CD1c-positive myeloid dendritic cell (primary cell): Measurements from ENCODE around the gene ABCC11.

ENCODE experiments used
- DNase-seq: peaks from one replicate; pipeline ENCODE4 v3.0.0-alpha.2; 2016; ENCODE audit errors: extremely low spot score

The ABCC11 gene

DNA sequence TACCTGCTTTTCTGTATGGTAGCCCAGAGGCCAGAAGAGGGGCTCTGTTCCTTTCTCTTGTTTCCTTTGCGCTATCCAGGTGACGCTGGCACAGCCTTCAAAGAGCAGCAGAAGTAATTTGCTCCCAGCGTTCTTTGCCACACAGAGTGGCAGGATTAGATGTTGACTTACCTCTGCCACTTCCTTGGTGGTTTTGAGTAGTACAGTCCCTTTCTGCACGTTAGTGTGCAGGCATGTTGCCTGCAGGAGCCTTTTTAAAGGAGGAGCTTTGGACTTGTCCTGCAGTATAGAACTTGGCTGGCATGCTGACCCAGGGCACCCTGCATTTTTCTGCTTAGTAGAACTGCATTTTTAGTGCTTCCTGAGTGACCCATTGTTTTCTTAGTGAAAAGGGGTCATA is at the start of gene ABCC11:
TSS of gene ABCC11 (minus strand) at position 229 of the 400 bp plus-strand sequence. CDS start 15,618 bp downstream, outside the sequence.
- DNase-seq: no peak

GRCh38 chr16:48295488-48296281 is 48.3 kb upstream of the ABCC11 start:
- no peak for DNase-seq

GRCh38 chr16:48294724-48295123 is 47.4 kb upstream of the ABCC11 start:
- no peak for DNase-seq

DNA sequence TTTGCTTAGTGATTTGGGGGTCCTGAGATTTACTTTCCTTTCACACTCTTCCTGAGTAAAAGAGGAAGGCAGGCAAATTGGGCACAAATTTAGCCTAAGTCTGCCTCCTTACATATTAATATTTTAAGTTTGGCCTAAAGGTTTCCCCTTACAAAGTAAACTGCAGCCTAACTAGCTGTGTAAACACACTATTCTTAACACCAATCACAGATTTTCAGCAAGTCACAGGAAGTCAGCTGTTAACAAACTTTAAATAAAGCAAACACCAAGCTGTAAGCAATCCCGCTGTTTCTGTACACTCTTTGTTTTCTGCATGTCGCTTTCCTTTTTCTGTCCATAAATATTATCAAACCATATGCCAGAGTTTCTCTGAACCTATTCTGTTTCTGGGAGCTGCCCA is 45.1 kb upstream of the ABCC11 start:
- no peak for DNase-seq

- DNase-seq: no peak
Measured at GRCh38 chr16:48291754-48292153, 44.4 kb upstream of the ABCC11 start.

DNA sequence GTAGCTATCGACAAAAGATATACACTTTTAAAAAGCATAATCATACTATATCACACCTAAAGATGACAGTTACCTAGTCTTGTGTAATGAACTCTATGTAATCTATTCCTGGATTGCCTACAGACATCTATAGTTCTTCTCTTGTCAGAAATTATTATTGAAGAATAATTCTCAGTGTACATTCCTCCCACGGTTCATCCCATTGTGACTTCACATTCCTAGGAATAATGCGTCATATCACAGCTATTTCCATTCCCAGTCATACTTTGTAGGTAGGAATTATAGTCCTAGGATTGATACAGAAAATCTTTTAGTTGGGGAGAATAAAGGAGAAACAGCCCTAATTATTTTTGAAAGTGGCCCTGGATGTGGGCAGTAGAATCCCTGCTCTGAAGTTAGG is 44.0 kb upstream of the ABCC11 start:
- no peak for DNase-seq

DNA sequence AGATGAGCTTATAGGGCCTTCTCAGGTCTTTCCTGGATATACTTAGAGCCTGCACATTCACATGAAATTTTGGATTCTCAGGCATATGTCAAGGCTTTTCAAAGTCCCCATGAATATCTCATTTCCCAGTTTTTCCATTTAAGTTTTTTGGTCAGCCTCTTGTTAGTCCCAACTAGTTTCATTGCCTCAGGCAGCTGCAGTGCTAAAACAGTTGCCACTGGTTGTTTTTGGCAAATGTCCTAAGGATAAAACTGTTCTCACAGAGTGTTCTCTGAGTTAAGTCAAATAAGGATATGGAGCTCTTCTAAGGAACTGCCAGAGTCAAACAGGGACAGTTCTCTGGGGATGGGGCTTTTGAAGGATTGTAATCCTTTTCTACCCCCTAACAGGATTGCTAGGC is 39.9 kb upstream of the ABCC11 start:
- DNase-seq: no peak

DNA sequence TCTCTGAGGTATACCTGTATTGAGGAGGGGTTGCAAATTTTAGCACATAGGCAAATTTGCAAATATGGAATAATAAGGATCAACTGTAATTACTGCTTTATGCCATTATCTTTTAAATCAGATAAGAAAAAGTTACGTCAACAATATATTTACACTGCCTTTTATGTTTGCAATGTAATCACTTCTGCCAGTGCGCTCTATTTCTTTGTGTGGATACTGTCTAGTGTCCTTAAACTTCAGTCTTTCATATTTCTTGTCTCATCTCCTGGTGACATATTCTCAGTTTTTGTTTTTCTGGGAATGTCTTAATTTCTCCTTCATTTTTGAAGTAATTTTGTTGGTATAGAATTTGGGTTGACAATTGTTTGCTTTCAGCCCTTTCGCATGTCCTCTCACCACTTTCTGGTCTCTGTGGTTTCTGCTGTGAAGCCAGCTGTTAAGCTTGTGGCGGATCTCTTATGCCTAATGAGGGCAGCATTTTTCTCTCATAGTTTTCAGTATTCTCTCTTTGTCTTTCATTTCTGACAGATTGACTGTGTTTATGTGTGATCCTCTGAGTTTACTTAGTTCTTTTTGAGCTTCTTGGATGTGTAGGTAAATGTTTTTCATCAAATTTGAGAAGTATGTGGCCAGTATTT is 37.6 kb upstream of the ABCC11 start:
- no peak for DNase-seq

GRCh38 chr16:48282636-48283263 is 35.4 kb upstream of the ABCC11 start:
- DNase-seq: no peak

GRCh38 chr16:48280546-48280945 is 33.2 kb upstream of the ABCC11 start:
- DNase-seq: peak; percentile 2

- DNase-seq: no peak
Measured at GRCh38 chr16:48279199-48279598, 31.9 kb upstream of the ABCC11 start.

- DNase-seq: no peak
Measured at GRCh38 chr16:48277158-48277557, 29.8 kb upstream of the ABCC11 start.

DNA sequence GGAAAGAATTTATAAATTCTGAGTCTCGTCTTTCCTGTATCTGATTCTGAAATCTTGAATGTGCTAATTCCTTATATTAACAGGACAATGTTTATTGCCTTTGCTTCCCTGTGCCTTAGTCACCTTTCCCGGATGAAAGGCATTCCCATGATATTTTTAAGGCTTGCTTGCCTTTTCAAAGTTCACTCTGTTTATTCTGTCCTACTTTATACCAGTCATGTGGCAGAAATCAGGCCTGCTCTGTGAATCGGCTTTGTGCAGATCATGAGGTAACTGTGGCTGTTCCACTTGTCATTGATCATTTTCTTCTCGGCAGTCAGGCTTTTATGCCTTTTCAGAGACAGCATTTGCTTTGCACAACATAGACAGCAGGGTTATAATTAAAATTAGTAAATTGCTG is 28.8 kb upstream of the ABCC11 start:
- DNase-seq: no peak

DNA sequence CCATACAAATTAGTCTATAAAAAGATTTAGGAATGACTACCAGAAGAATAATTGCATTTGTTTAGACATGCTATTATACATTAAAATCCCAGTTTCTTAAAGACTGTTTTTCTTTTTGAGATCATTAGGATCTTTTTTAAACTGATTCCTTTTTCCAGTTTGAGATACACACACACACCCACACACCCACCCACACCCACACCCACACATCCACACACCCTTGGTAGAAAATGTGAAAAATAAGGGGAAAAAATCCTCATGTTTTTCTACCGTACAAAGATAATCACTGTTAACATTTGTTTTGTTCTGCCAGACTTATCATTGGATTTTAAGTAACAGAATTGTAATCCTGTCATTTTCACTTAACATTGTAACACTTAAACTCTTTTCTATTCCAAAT is 27.1 kb upstream of the ABCC11 start:
- DNase-seq: no peak

DNA sequence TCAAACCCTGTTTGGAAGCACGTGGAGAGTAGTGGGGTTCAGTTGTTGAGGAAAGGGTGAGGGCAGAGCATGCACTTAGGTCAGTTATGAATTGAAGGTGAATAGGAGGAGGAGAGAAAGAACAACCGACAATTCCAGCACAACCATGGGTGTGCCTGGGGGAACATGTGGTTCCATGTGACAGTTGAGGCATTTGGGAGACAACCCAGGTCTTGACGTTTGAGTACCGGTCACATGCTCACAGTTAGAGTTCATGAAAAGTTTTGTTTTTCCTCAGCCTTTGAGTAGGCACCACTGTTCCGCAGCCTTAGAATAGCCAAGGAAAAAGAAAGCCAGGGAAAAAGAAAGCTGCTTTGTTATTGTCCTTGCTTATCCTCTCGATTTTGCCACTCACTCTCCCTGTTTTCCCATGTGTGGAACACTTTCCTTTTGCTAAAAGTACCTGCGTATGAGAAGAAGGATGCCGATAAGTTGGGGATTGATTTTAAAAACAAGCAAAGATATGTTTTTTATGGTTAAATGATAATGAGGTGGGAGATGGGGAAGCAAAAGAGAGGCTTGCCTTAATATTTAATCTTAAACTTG is 25.6 kb upstream of the ABCC11 start:
- DNase-seq: no peak

DNA sequence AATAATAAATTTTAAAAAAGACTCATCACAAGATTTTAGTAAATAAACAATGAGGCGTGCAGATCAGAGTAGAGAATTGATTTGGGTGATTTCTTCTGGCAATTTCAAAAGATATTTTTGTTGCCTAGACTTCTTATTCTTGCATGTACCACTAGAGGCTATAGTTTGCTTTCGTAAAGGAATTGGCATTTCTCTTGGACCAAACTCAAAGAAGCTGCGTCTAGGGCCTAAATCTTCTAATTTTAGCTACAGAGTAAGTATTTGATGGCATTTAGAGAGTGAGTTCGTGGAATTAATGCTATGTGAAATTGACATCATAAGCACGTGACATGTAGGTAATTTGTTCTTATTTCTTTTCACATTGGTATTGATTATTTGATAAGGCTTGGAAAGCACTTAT is 24.4 kb upstream of the ABCC11 start:
- no peak for DNase-seq

DNA sequence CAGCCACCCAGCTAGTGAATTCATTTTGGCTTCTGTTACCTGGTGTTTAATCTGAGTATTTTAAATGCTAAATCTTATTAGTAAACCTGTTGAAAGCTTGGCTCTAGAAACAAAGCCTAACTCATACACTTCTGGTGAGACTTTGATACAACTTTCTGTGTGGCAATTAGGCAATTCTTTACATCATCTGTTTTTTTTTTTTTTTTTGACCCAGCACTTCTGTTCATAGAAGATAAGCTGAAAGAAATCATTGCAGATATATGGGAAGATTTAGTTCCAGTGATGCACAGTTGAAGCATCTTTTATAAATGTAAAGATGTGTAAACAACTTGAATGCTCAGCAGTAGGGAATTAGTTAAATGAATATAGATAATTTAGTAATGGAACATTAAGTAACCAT is 21.7 kb upstream of the ABCC11 start:
- no peak for DNase-seq

DNA sequence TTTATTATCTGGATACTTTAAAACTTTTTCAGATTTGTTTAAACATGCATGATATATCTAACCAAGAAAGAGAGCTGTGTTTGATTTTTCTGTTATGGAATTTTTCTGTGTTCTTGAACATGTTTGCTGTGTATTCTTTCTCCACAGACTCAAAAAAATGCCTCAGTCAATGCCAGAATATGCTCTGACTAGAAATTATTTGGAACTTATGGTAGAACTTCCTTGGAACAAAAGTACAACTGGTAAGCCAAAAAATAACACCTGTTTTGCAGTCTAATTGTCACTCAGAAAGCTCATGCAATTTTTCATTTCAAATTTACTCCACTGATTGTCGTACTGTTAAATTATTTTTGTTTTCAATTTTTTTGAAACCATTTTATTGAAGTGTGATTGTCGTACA is 15.3 kb upstream of the ABCC11 start:
- no peak for DNase-seq

DNA sequence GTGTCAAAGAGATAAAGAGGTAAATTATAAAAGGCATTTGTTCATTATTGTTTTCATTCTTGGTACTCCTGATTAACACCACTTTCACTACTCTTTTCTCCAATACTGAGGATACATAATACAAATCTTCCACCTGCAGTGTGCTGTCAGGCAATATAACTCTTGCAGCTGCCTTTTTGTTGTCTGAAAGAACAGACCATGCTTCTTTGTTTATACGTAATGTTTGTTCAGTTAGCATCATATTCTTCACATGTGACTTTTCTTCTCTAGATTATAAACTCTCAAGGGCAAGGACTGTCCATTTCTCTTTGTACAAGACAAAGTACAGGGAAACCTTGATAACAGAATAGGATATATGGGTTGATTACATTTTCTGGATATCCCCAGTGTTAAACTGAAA is 14.2 kb upstream of the ABCC11 start:
- DNase-seq: no peak

DNA sequence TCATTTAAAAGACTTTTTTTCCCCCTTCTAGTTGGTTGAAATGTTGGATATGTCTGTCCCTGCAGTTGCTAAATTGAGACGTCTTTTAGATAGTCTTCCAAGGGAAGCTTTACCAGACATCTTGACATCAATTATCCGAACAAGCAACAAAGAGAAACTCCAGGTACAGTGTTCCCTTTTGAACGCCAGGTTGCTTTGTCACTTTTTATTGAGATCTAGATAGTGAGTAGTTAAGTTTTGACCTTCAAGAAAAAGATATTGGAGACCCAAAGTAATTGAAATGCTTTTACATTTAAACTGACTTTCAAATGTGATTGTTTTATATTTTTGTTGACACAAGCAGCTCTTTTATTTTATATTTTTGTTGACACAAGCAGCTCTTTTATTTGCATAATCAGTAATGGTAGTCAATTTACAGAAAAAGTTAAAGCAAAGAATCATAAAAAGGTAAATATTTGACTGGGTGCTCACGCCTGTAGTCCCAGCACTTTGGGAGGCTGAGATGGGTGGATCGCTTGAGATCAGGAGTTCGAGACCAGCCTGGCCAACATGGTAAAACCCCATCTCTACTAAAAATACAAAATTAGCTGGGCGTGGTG is 9.3 kb upstream of the ABCC11 start:
- no peak for DNase-seq

DNA sequence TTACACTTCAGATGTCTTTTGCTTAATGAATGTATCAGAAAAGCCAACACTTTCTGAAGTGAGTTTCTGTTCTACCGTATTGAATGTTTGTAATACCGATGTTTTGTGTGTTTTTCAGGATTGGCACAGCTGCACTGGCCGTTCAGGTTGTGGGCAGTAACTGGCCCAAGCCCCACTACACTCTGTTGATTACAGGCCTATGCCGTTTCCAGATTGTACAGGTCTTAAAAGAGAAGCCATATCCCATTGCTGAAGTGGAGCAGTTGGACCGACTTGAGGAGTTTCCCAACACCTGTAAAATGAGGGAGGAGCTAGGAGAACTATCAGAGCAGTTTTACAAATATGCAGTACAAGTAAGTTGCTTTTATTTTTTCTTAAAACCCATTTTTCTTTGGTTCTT is 4.7 kb upstream of the ABCC11 start:
- no peak for DNase-seq

DNA sequence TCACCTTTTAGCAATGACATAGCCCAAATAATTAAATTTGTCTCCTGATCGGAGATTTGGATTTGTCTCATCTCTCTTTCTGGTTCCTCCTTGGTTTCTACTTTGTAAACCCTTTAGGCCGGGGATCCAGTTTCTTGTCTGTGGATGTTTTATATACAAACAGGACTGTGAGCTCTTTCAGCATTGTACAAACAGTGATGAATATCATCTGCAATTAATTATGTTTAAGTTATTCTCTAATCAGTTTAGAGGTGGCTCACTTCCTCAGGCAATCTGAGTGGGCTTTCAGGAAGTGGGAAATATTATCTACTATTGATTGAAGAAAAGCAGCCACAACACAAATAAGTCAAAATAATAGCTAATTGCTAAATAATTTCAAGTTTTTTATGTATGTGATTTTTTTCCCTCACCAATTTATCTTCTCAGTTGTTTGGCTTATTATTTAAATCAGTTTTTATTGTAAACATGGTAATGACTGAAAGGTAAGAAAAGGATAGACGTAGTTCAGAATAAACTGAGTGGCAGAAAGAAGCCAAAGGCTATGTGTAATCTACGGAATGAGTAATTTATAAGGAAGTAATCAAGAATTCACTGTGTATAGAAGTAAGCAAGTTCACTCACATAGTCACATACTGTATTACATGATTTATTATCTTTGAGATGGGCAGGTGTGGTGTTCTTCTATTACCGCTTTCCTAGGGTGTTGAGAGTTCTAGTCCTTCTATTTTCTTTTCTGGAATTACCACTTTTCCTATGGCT is 3.4 kb upstream of the ABCC11 start:
- no peak for DNase-seq
